HepG2 (cell line): Measurements from ENCODE around the gene CNNM1. TPM values are rescaled to one million over a fixed set of nuclear protein-coding genes. Genes with fewer than 3 reads are reported as not detected.

ENCODE experiments used
- ATF7-NPFF ChIP-seq: sonication (generic); formaldehyde crosslinking; IDR thresholded peaks from 2 replicates; pipeline ENCODE4 v1.8.1; 2023; ENCODE audit warnings: mild to moderate bottlenecking, low read depth, missing genetic modification reagents, moderate library complexity
- FLYWCH1 ChIP-seq: sonication (generic); formaldehyde crosslinking; IDR thresholded peaks from 2 replicates; pipeline ENCODE4 v1.8.1; 2023; ENCODE audit warnings: mild to moderate bottlenecking, missing genetic modification reagents
- GFI1 ChIP-seq: sonication (generic); formaldehyde crosslinking; IDR thresholded peaks from 2 replicates; pipeline ENCODE4 v1.5.0; 2020; ENCODE audit warnings: missing genetic modification reagents, mild to moderate bottlenecking, borderline replicate concordance
- JUNB ChIP-seq: sonication (generic); formaldehyde crosslinking; IDR thresholded peaks from 2 replicates; pipeline ENCODE4 v1.8.0; 2022; ENCODE audit warnings: missing genetic modification reagents, mild to moderate bottlenecking, borderline replicate concordance
- POLR2AphosphoS2 ChIP-seq: IDR thresholded peaks from 2 replicates; pipeline ENCODE4 v1.6.1; 2011; ENCODE audit warnings: low read depth, low read length, improper control_type of control experiment
- SALL1 ChIP-seq: sonication (generic); formaldehyde crosslinking; IDR thresholded peaks from 2 replicates; pipeline ENCODE4 v1.8.0; 2022; ENCODE audit warnings: mild to moderate bottlenecking, missing genetic modification reagents
- SOX6 ChIP-seq, 2 experiments: fragments of 450-650 bp in 1 of 2; sonication (generic) in 1 of 2; formaldehyde crosslinking in 1 of 2; IDR thresholded peaks; 2 replicates each; pipeline versions ENCODE4 v1.4.0 to v1.6.1; 2017 to 2020; ENCODE audit warnings: antibody characterized with exemption in 1 of 2, mild to moderate bottlenecking in 1 of 2, missing genetic modification reagents in 1 of 2
- TGIF2 ChIP-seq: IDR thresholded peaks from 2 replicates; pipeline ENCODE4 v1.6.1; 2016; ENCODE audit warnings: control low read depth, missing compliant biosample characterization
- YEATS2 ChIP-seq: sonication (generic); formaldehyde crosslinking; IDR thresholded peaks from 2 replicates; pipeline ENCODE4 v1.4.0; 2020; ENCODE audit warnings: missing genetic modification reagents, borderline replicate concordance
- ZBTB3 ChIP-seq: sonication (generic); formaldehyde crosslinking; IDR thresholded peaks from 2 replicates; pipeline ENCODE4 v1.4.0; 2020; ENCODE audit warnings: low read depth, mild to moderate bottlenecking, moderate library complexity, missing genetic modification reagents, borderline replicate concordance
- polyA plus RNA-seq, 8 experiments: library from polyadenylated mRNA; depleted of rRNA in 3 of 8; stranded (reverse) in 7 of 8; unstranded in 1 of 8; fragments of >200 nt; fragmentation: Illumina TruSeq in 4 of 8; extraction: Trizol in 4 of 8; gene quantifications; 2 replicates each; pipeline versions ENCODE4 v1.2.1 to v1.2.3, GENCODE V29; 2011 to 2016; ENCODE audit warnings: low read depth in 4 of 8, missing spikeins in 1 of 8, mixed read lengths in 1 of 8; ENCODE audit not compliant: insufficient read depth in 1 of 8
- total RNA-seq, 5 experiments: library from RNA; depleted of rRNA; stranded (reverse); fragments of >200 nt; fragmentation: Illumina TruSeq; extraction: Trizol; gene quantifications; 2 replicates each; pipeline ENCODE4 v1.2.3, GENCODE V29; 2016; ENCODE audit warnings: low read depth in 1 of 5
- TF ChIP-seq, protein P1 (sequence below): sonication (generic); formaldehyde crosslinking; IDR thresholded peaks from 2 replicates; pipeline ENCODE4 v1.4.0; 2020; ENCODE audit warnings: low read depth, missing genetic modification reagents
- TF ChIP-seq, protein P2 (sequence below): sonication (generic); formaldehyde crosslinking; IDR thresholded peaks from 2 replicates; pipeline ENCODE4 v1.8.0; 2022; ENCODE audit warnings: mild to moderate bottlenecking, missing genetic modification reagents, borderline replicate concordance
- TF ChIP-seq, protein P3 (sequence below): sonication (generic); formaldehyde crosslinking; IDR thresholded peaks from 2 replicates; pipeline ENCODE4 v1.5.0; 2020; ENCODE audit warnings: mild to moderate bottlenecking, missing genetic modification reagents
- TF ChIP-seq, protein P4 (sequence below): sonication (generic); formaldehyde crosslinking; IDR thresholded peaks from 2 replicates; pipeline ENCODE4 v1.8.0; 2022; ENCODE audit warnings: low read depth, missing genetic modification reagents
- TF ChIP-seq, protein P5 (sequence below): sonication (generic); formaldehyde crosslinking; IDR thresholded peaks from 2 replicates; pipeline ENCODE4 v1.4.0; 2020; ENCODE audit warnings: missing genetic modification reagents, borderline replicate concordance
- TF ChIP-seq, protein P6 (sequence below): sonication (generic); formaldehyde crosslinking; IDR thresholded peaks from 2 replicates; pipeline ENCODE4 v1.4.0; 2020; ENCODE audit warnings: missing genetic modification reagents

The CNNM1 gene
- total and polyA plus RNA-seq, 2 of the 13 experiments (the other 11 are each of a cell fraction or from before 2014, with no cell fraction given), result 4.3 to 9.6 TPM

DNA sequence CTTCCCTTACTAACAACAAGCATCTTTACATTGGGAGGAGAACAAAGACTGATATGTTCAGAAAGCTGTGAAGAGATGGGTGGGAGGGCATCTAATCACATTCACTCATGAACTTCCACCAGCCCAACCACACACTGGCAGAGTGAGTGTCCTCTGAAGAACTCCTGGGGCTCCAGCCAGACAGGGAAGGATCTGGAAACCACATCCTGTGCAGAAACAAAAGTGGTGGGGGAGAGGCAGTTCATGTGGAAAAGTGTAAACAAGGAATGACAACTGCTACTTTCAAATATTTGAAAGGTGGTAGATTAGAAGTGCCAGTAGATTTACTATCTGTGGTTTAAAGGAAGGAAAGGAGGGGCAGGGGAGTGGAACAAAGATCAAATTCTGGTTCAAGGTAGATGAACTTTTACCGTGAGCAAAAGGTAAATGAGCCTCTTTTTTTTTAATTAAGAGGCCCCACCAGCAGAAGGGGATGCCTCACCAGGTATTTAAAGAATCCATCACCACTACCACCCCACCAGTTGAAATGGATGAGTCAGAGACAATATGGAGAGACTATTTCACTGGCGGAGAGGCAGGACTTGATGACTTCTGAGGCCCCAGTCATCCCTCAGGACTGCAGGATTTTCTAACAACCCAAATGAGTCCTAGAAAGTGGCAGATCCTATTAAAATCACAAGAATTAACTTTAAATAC is 66.7 kb downstream of the CNNM1 start (continued):
- TF ChIP-seq, protein P1, sequence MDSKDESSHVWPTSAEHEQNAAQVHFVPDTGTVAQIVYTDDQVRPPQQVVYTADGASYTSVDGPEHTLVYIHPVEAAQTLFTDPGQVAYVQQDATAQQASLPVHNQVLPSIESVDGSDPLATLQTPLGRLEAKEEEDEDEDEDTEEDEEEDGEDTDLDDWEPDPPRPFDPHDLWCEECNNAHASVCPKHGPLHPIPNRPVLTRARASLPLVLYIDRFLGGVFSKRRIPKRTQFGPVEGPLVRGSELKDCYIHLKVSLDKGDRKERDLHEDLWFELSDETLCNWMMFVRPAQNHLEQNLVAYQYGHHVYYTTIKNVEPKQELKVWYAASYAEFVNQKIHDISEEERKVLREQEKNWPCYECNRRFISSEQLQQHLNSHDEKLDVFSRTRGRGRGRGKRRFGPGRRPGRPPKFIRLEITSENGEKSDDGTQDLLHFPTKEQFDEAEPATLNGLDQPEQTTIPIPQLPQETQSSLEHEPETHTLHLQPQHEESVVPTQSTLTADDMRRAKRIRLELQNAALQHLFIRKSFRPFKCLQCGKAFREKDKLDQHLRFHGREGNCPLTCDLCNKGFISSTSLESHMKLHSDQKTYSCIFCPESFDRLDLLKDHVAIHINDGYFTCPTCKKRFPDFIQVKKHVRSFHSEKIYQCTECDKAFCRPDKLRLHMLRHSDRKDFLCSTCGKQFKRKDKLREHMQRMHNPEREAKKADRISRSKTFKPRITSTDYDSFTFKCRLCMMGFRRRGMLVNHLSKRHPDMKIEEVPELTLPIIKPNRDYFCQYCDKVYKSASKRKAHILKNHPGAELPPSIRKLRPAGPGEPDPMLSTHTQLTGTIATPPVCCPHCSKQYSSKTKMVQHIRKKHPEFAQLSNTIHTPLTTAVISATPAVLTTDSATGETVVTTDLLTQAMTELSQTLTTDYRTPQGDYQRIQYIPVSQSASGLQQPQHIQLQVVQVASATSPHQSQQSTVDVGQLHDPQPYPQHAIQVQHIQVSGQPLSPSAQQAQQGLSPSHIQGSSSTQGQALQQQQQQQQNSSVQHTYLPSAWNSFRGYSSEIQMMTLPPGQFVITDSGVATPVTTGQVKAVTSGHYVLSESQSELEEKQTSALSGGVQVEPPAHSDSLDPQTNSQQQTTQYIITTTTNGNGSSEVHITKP (CRISPR knock-in tag), result 0 out of 2 replicates have a peak, but pooled peaks have one; percentile 28
- TF ChIP-seq, protein P2, sequence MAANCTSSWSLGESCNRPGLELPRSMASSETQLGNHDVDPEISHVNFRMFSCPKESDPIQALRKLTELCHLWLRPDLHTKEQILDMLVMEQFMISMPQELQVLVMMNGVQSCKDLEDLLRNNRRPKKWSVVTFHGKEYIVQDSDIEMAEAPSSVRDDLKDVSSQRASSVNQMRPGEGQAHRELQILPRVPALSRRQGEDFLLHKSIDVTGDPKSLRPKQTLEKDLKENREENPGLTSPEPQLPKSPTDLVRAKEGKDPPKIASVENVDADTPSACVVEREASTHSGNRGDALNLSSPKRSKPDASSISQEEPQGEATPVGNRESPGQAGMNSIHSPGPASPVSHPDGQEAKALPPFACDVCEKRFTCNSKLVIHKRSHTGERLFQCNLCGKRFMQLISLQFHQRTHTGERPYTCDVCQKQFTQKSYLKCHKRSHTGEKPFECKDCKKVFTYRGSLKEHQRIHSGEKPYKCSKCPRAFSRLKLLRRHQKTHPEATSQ (CRISPR knock-in tag), result peak; percentile 77; the same call in 1 of the 2 replicates
- TF ChIP-seq, protein P3, sequence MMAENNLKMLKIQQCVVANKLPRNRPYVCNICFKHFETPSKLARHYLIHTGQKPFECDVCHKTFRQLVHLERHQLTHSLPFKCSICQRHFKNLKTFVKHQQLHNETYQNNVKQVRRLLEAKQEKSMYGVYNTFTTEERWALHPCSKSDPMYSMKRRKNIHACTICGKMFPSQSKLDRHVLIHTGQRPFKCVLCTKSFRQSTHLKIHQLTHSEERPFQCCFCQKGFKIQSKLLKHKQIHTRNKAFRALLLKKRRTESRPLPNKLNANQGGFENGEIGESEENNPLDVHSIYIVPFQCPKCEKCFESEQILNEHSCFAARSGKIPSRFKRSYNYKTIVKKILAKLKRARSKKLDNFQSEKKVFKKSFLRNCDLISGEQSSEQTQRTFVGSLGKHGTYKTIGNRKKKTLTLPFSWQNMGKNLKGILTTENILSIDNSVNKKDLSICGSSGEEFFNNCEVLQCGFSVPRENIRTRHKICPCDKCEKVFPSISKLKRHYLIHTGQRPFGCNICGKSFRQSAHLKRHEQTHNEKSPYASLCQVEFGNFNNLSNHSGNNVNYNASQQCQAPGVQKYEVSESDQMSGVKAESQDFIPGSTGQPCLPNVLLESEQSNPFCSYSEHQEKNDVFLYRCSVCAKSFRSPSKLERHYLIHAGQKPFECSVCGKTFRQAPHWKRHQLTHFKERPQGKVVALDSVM (CRISPR knock-in tag), result peak; percentile 54; the same call in 1 of the 2 replicates
- TF ChIP-seq YEATS2 (CRISPR knock-in tag) (peak; percentile 22; the same call in 1 of the 2 replicates), SALL1 (peak; percentile 88), ATF7-NPFF (CRISPR knock-in tag) (no peak), FLYWCH1 (0 out of 2 replicates have a peak, but pooled peaks have one; percentile 21), POLR2AphosphoS2 (peak; percentile 74), TGIF2 (CRISPR knock-in tag) (peak; percentile 85), SOX6 (IDR thresholded peaks at IDR 0.05) (no peak), SOX6 (CRISPR knock-in tag; IDR thresholded peaks at IDR 0.05) (peak; percentile 94), JUNB (CRISPR knock-in tag) (no peak), ZBTB3 (CRISPR knock-in tag) (no peak), GFI1 (peak; percentile 85)
- TF ChIP-seq, protein P4, sequence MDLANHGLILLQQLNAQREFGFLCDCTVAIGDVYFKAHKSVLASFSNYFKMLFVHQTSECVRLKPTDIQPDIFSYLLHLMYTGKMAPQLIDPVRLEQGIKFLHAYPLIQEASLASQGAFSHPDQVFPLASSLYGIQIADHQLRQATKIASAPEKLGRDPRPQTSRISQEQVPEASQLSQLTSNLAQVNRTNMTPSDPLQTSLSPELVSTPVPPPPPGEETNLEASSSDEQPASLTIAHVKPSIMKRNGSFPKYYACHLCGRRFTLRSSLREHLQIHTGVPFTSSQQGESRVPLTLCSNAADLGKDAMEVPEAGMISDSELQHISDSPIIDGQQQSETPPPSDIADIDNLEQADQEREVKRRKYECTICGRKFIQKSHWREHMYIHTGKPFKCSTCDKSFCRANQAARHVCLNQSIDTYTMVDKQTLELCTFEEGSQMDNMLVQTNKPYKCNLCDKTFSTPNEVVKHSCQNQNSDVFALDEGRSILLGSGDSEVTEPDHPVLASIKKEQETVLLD (CRISPR knock-in tag), result no peak
- TF ChIP-seq, protein P5, sequence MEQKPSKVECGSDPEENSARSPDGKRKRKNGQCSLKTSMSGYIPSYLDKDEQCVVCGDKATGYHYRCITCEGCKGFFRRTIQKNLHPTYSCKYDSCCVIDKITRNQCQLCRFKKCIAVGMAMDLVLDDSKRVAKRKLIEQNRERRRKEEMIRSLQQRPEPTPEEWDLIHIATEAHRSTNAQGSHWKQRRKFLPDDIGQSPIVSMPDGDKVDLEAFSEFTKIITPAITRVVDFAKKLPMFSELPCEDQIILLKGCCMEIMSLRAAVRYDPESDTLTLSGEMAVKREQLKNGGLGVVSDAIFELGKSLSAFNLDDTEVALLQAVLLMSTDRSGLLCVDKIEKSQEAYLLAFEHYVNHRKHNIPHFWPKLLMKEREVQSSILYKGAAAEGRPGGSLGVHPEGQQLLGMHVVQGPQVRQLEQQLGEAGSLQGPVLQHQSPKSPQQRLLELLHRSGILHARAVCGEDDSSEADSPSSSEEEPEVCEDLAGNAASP, result peak; percentile 70; the same call in 1 of the 2 replicates
- TF ChIP-seq, protein P6, sequence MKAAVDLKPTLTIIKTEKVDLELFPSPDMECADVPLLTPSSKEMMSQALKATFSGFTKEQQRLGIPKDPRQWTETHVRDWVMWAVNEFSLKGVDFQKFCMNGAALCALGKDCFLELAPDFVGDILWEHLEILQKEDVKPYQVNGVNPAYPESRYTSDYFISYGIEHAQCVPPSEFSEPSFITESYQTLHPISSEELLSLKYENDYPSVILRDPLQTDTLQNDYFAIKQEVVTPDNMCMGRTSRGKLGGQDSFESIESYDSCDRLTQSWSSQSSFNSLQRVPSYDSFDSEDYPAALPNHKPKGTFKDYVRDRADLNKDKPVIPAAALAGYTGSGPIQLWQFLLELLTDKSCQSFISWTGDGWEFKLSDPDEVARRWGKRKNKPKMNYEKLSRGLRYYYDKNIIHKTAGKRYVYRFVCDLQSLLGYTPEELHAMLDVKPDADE (CRISPR knock-in tag), result no peak
